NOMO-1 treated with DMSO at 0.1 percent for 48 hours (cell line): ENCODE results near the gene CANX.
A peak's percentile ranks its signal among the peaks of the same experiment; 100 is the strongest.
"Not testable (repeated sequence)": the region's sequence is repeated elsewhere in the genome, so short reads cannot be mapped to it uniquely, and the experiment has no call there.

ENCODE experiments used
- DNase-seq: peaks from one replicate; lab custom pipeline; 2025; ENCODE audit not compliant: unreplicated experiment; lab: John Stamatoyannopoulos, UW

CANX gene

GRCh38 chr5:179697993-179698934 lies 503 bp upstream of the CANX start:
- peak; percentile 98 for DNase-seq

- peak; percentile 47 for DNase-seq
Measured at GRCh38 chr5:179699616-179700237, 960 bp downstream of the CANX start.

GRCh38 chr5:179700401-179700918 lies 1.7 kb downstream of the CANX start:
- DNase-seq = no peak

- DNase-seq = no peak
Measured at GRCh38 chr5:179716286-179716685, 17.5 kb downstream of the CANX start.

- DNase-seq = no peak
Measured at GRCh38 chr5:179720222-179720621, 21.5 kb downstream of the CANX start.

- DNase-seq = no peak
Measured at GRCh38 chr5:179724163-179724562, 25.4 kb downstream of the CANX start.

- DNase-seq = no peak
Measured at GRCh38 chr5:179727106-179727505, 28.3 kb downstream of the CANX start.

GRCh38 chr5:179729303-179729702 lies 30.5 kb downstream of the CANX start:
- no peak for DNase-seq

GRCh38 chr5:179729727-179730126 lies 31.0 kb downstream of the CANX start:
- DNase-seq = no peak

GRCh38 chr5:179730356-179730755 lies 31.6 kb downstream of the CANX start:
- DNase-seq = no peak

GRCh38 chr5:179730852-179731251 lies 32.1 kb downstream of the CANX start:
- DNase-seq = peak; percentile 40

- DNase-seq = peak; percentile 93
Measured at GRCh38 chr5:179731791-179732411, 33.1 kb downstream of the CANX start.

- DNase-seq = peak; percentile 99
Measured at GRCh38 chr5:179732412-179732917, 33.7 kb downstream of the CANX start, which contains the start of gene MAML1. TSS of gene MAML1 (plus strand) at chr5:179732822. CDS start at chr5:179733113, 291 bp downstream.

- no peak for DNase-seq
Measured at GRCh38 chr5:179732918-179733771, 34.4 kb downstream of the CANX start.

GRCh38 chr5:179733772-179734126 lies 35.0 kb downstream of the CANX start:
- DNase-seq = no peak

GRCh38 chr5:179734536-179735164 lies 35.9 kb downstream of the CANX start:
- DNase-seq = no peak

- no peak for DNase-seq
Measured at GRCh38 chr5:179738742-179739141, 40.0 kb downstream of the CANX start.

GRCh38 chr5:179744106-179744505 lies 45.3 kb downstream of the CANX start:
- DNase-seq = not testable (repeated sequence)

GRCh38 chr5:179746872-179747271 lies 48.1 kb downstream of the CANX start:
- no peak for DNase-seq

- DNase-seq = no peak
Measured at GRCh38 chr5:179747811-179748210, 49.0 kb downstream of the CANX start.
